Natural killer cell treated with Interleukin-12 subunit alpha and Interleukin-12 subunit beta and Interleukin-15 and Interleukin-18, amount 100 ng/mL, for 72 hours (primary cell): ENCODE data around the gene SYTL3. TPM values are rescaled to one million over a fixed set of nuclear protein-coding genes. Genes with fewer than 3 reads are reported as not detected.
"Not testable (repeated sequence)": the region's sequence is repeated elsewhere in the genome, so short reads cannot be mapped to it uniquely, and the experiment has no call there.

Source experiments
- ATAC-seq, 2 donors: fragments of 150-1000 bp; cut with Tn5 transposase in 1 of 2; sonication (Bioruptor Pico), chemical (Tn5 transposase) in 1 of 2; 2 replicates each; pipeline ENCODE4 v1.10.0; 2021
- DNase-seq: peaks from one replicate; pipeline ENCODE4 v3.0.0; 2022; ENCODE audit warnings: low spot score
- H3K27ac Mint-ChIP-seq, 2 donors: 1 replicate in 1 of 2; 2 replicates in 1 of 2; pipeline ENCODE4 v1.8.0; 2022; ENCODE audit warnings: mixed read lengths in 2 of 2, mild to moderate bottlenecking in 1 of 2, moderate library complexity in 1 of 2
- H3K27me3 Mint-ChIP-seq, 2 donors: 1 replicate in 1 of 2; 2 replicates in 1 of 2; pipeline ENCODE4 v1.8.0; 2022; ENCODE audit warnings: mixed read lengths in 2 of 2
- H3K36me3 Mint-ChIP-seq: one replicate; pipeline ENCODE4 v1.8.0; 2022; ENCODE audit warnings: mixed read lengths
- H3K4me1 Mint-ChIP-seq, 2 donors: 1 replicate in 1 of 2; 2 replicates in 1 of 2; pipeline ENCODE4 v1.8.0; 2022; ENCODE audit warnings: low read depth in 2 of 2, mixed read lengths in 2 of 2, mild to moderate bottlenecking in 1 of 2
- H3K4me3 Mint-ChIP-seq: one replicate; pipeline ENCODE4 v1.8.0; 2022; ENCODE audit warnings: mixed read lengths
- H3K9me3 Mint-ChIP-seq: 2 replicates; pipeline ENCODE4 v1.8.0; 2022; ENCODE audit warnings: mixed read lengths
- total RNA-seq, 2 donors: library from RNA; stranded (reverse); gene quantifications; one replicate each; pipeline ENCODE4 v1.2.3, GENCODE V29; 2022

SYTL3 gene
- total RNA-seq, 2 donors from 2014 or later, result 199 to 246 TPM

GRCh38 chr6:158686791-158687381, 37.0 kb downstream of the SYTL3 start:
- H3K27ac Mint-ChIP-seq, result peak overlapping the region; percentile 87 to 96

GRCh38 chr6:158687506-158687905, 37.7 kb downstream of the SYTL3 start:
- H3K27me3 Mint-ChIP-seq, result no peaks in the 10 kb centered on the region
- peak overlapping the region; percentile 78 for H3K4me3 Mint-ChIP-seq
- H3K4me1 Mint-ChIP-seq, result peaks cover 58 to 68% of the 10 kb centered on the region in 2 donors
- no peaks in the 10 kb centered on the region for H3K9me3 Mint-ChIP-seq
- peaks cover 38% of the 10 kb centered on the region for H3K36me3 Mint-ChIP-seq
- peak overlapping the region; percentile 87 to 96 for H3K27ac Mint-ChIP-seq
- DNase-seq (no peak), ATAC-seq (no peak)

More at GRCh38 chr6:158686791-158687381, 37.0 kb downstream of the SYTL3 start:
- no peaks in the 10 kb centered on the region for H3K9me3 Mint-ChIP-seq
- H3K4me3 Mint-ChIP-seq, result peak overlapping the region; percentile 78
- H3K36me3 Mint-ChIP-seq, result peaks cover 38% of the 10 kb centered on the region
- H3K27me3 Mint-ChIP-seq, result no peaks in the 10 kb centered on the region
- ATAC-seq (peak; percentile 91 to 95), DNase-seq (peak; percentile 70)
- peaks cover 58 to 68% of the 10 kb centered on the region in 2 donors for H3K4me1 Mint-ChIP-seq

GRCh38 chr6:158688860-158689259, 39.0 kb downstream of the SYTL3 start:
- ATAC-seq (no peak), DNase-seq (no peak)
- H3K36me3 Mint-ChIP-seq, result peaks cover 28% of the 10 kb centered on the region
- no peaks in the 10 kb centered on the region for H3K9me3 Mint-ChIP-seq
- peak overlapping the region; percentile 87 to 96 for H3K27ac Mint-ChIP-seq
- H3K4me3 Mint-ChIP-seq, result peak overlapping the region; percentile 78
- peaks cover 56 to 58% of the 10 kb centered on the region in 2 donors for H3K4me1 Mint-ChIP-seq
- H3K27me3 Mint-ChIP-seq, result no peaks in the 10 kb centered on the region

- H3K27ac Mint-ChIP-seq, result peak overlapping the region in 1 of 2 donors; percentile 5
- H3K4me1 Mint-ChIP-seq, result peaks cover 10 to 18% of the 10 kb centered on the region in 2 donors
- ATAC-seq (no peak), DNase-seq (no peak)
- H3K36me3 Mint-ChIP-seq, result peaks cover 20% of the 10 kb centered on the region
- no peak overlapping the region for H3K4me3 Mint-ChIP-seq
- H3K27me3 Mint-ChIP-seq, result no peaks in the 10 kb centered on the region
- H3K9me3 Mint-ChIP-seq, result no peaks in the 10 kb centered on the region
These were observed 45.1 kb downstream of the SYTL3 start for GRCh38 chr6:158694913-158695312.

GRCh38 chr6:158697811-158698210, 48.0 kb downstream of the SYTL3 start:
- Mint-ChIP-seq H3K27ac (peak overlapping the region in 1 of 2 donors; percentile 23), H3K36me3 (peaks cover 20% of the 10 kb centered on the region), H3K4me3 (no peak overlapping the region), H3K9me3 (no peaks in the 10 kb centered on the region), H3K27me3 (no peaks in the 10 kb centered on the region), H3K4me1 (peaks cover 14 to 24% of the 10 kb centered on the region in 2 donors)
- ATAC-seq (no peak), DNase-seq (no peak)

GRCh38 chr6:158698931-158699330, 49.1 kb downstream of the SYTL3 start:
- ATAC-seq (no peak), DNase-seq (no peak)
- no peaks in the 10 kb centered on the region for H3K27me3 Mint-ChIP-seq
- H3K4me3 Mint-ChIP-seq, result no peak overlapping the region
- H3K4me1 Mint-ChIP-seq, result peaks cover 20 to 25% of the 10 kb centered on the region in 2 donors
- no peaks in the 10 kb centered on the region for H3K9me3 Mint-ChIP-seq
- peaks cover 20% of the 10 kb centered on the region for H3K36me3 Mint-ChIP-seq
- H3K27ac Mint-ChIP-seq, result no peak overlapping the region

GRCh38 chr6:158701268-158701667, 51.4 kb downstream of the SYTL3 start:
- not testable (repeated sequence) for ATAC-seq, H3K4me3 Mint-ChIP-seq, H3K27me3 Mint-ChIP-seq, H3K9me3 Mint-ChIP-seq, DNase-seq
- Mint-ChIP-seq H3K27ac (peak overlapping the region; percentile 36 to 65), H3K4me1 (peaks cover 27 to 32% of the 10 kb centered on the region in 2 donors), H3K36me3 (peaks cover 13% of the 10 kb centered on the region)

- Mint-ChIP-seq H3K27ac (no peak overlapping the region), H3K9me3 (no peaks in the 10 kb centered on the region), H3K27me3 (no peaks in the 10 kb centered on the region), H3K36me3 (no peaks in the 10 kb centered on the region), H3K4me3 (peak overlapping the region; percentile 30), H3K4me1 (peaks cover 27 to 33% of the 10 kb centered on the region in 2 donors)
- ATAC-seq, result no peak
- no peak for DNase-seq
These were observed 53.4 kb downstream of the SYTL3 start for GRCh38 chr6:158703111-158703836.

- Mint-ChIP-seq H3K36me3 (no peaks in the 10 kb centered on the region), H3K27me3 (no peaks in the 10 kb centered on the region), H3K9me3 (no peaks in the 10 kb centered on the region), H3K27ac (peak overlapping the region; percentile 68 to 85), H3K4me3 (peak overlapping the region; percentile 67), H3K4me1 (peaks cover 27 to 36% of the 10 kb centered on the region in 2 donors)
- ATAC-seq (peak; percentile 95 to 96), DNase-seq (peak; percentile 81)
These were observed 54.3 kb downstream of the SYTL3 start for GRCh38 chr6:158703837-158704822.

GRCh38 chr6:158705386-158706126, 55.7 kb downstream of the SYTL3 start:
- Mint-ChIP-seq H3K4me1 (peaks cover 25 to 37% of the 10 kb centered on the region in 2 donors), H3K36me3 (peaks cover 6% of the 10 kb centered on the region), H3K27ac (peak overlapping the region in 1 of 2 donors; percentile 69), H3K27me3 (no peaks in the 10 kb centered on the region), H3K4me3 (no peak overlapping the region), H3K9me3 (no peaks in the 10 kb centered on the region)
- ATAC-seq (no peak), DNase-seq (no peak)

- Mint-ChIP-seq H3K9me3 (no peaks in the 10 kb centered on the region), H3K27ac (no peak overlapping the region), H3K27me3 (no peaks in the 10 kb centered on the region), H3K36me3 (peaks cover 11% of the 10 kb centered on the region), H3K4me1 (peaks cover 20 to 31% of the 10 kb centered on the region in 2 donors), H3K4me3 (no peak overlapping the region)
- ATAC-seq (no peak), DNase-seq (no peak)
These were observed 56.6 kb downstream of the SYTL3 start for GRCh38 chr6:158706369-158706982.

- Mint-ChIP-seq H3K9me3 (no peaks in the 10 kb centered on the region), H3K27ac (peak overlapping the region in 1 of 2 donors; percentile 41), H3K27me3 (no peaks in the 10 kb centered on the region), H3K4me3 (no peak overlapping the region), H3K4me1 (peaks cover 21 to 32% of the 10 kb centered on the region in 2 donors), H3K36me3 (peaks cover 12% of the 10 kb centered on the region)
- DNase-seq (no peak), ATAC-seq (no peak)
These were observed 57.4 kb downstream of the SYTL3 start for GRCh38 chr6:158707120-158707820.
